ENCODE results near the gene GRB10. TPM values are rescaled to one million over a fixed set of nuclear protein-coding genes. Genes with fewer than 3 reads are reported as not detected.

GRB10 gene
- polyA plus RNA-seq, 3 donors = 1.3 to 3.1 (median 1.5) TPM

- no peak overlapping the region for H2AFZ ChIP-seq (ENCODE audit: insufficient read depth, low read depth, low read length, poor library complexity, severe bottlenecking)
- Mint-ChIP-seq H3K4me3 (no peak overlapping the region), H3K36me3 (no peaks in the 10 kb centered on the region), H3K9me3 (peaks cover 0 to 2% (median 0%) of the 10 kb centered on the region in 7 donors), H3K27me3 (ENCODE audit: low read depth in 3 of 3) (peaks cover 2 to 5% (median 5%) of the 10 kb centered on the region in 3 donors), H3K27ac (no peak overlapping the region), H3K4me1 (peaks cover 2% of the 10 kb centered on the region)
- no peaks in the 10 kb centered on the region for H3K27me3 ChIP-seq (ENCODE audit: control insufficient read depth in 2 of 2, insufficient read depth in 2 of 2, low read length in 2 of 2)
- no peak overlapping the region for H3K4me2 ChIP-seq (replicated peaks; ENCODE audit: extremely low read depth, low read length, poor library complexity, severe bottlenecking)
- H3K9me3 ChIP-seq (replicated peaks in 1 of 2; ENCODE audit: control insufficient read depth in 1 of 2, insufficient read depth in 1 of 2, low read length in 2 of 2) = no peaks in the 10 kb centered on the region
- H3K4me1 ChIP-seq (ENCODE audit: control insufficient read depth in 1 of 2, insufficient read depth in 2 of 2, low read length in 2 of 2) = no peaks in the 10 kb centered on the region
- no peak for DNase-seq
- H3K4me3 ChIP-seq (replicated peaks in 1 of 3; ENCODE audit: low read depth in 2 of 3, low read length in 3 of 3) = no peak overlapping the region
- H3K27ac ChIP-seq (ENCODE audit: low read depth in 1 of 2, low read length in 2 of 2) = no peak overlapping the region
- WGBS (ENCODE audit: insufficient coverage) = no CpG with 5 or more reads among the region's 6 CpGs
- no peaks in the 10 kb centered on the region for H3K79me2 ChIP-seq (ENCODE audit: insufficient read depth, low read length)
- no peaks in the 10 kb centered on the region for H3K36me3 ChIP-seq (replicated peaks in 1 of 2; ENCODE audit: control insufficient read depth in 1 of 2, insufficient read depth in 2 of 2, low read length in 2 of 2)
- H4K20me1 ChIP-seq (ENCODE audit: insufficient read depth, low read length) = no peaks in the 10 kb centered on the region
- intact Hi-C loops (cut with micrococcal nuclease) = no loop called here
- no peak for TF ChIP-seq CTCF (IDR thresholded peaks at IDR 0.05)
- H3K9ac ChIP-seq (ENCODE audit: insufficient read depth, low read length, poor library complexity, severe bottlenecking) = no peak overlapping the region
Observed at GRCh38 chr7:50544992-50545391, 237.7 kb downstream of the GRB10 start.

- Mint-ChIP-seq H3K4me1 (peaks cover 2% of the 10 kb centered on the region), H3K27me3 (ENCODE audit: low read depth in 3 of 3) (peaks cover 0 to 3% (median 2%) of the 10 kb centered on the region in 3 donors)
- no peak for DNase-seq
Observed at GRCh38 chr7:50543776-50544442, 238.8 kb downstream of the GRB10 start.

More at GRCh38 chr7:50543776-50544442, 238.8 kb downstream of the GRB10 start:
- 98% methylated on average over 4 of the region's 18 CpGs for WGBS (ENCODE audit: insufficient coverage)
- no peaks in the 10 kb centered on the region for H3K79me2 ChIP-seq (ENCODE audit: insufficient read depth, low read length)
- peak overlapping the region in 1 of 7 donors; percentile 27 for H3K27ac Mint-ChIP-seq
- no peaks in the 10 kb centered on the region for H3K27me3 ChIP-seq (ENCODE audit: control insufficient read depth in 2 of 2, insufficient read depth in 2 of 2, low read length in 2 of 2)
- H3K4me3 ChIP-seq (replicated peaks in 1 of 3; ENCODE audit: low read depth in 2 of 3, low read length in 3 of 3) = no peak overlapping the region
- H3K9me3 Mint-ChIP-seq = peaks cover 0 to 2% (median 0%) of the 10 kb centered on the region in 7 donors
- intact Hi-C loops (cut with micrococcal nuclease) = no loop called here
- no peaks in the 10 kb centered on the region for H3K36me3 ChIP-seq (replicated peaks in 1 of 2; ENCODE audit: control insufficient read depth in 1 of 2, insufficient read depth in 2 of 2, low read length in 2 of 2)
- no peak overlapping the region for H3K9ac ChIP-seq (ENCODE audit: insufficient read depth, low read length, poor library complexity, severe bottlenecking)
- H2AFZ ChIP-seq (ENCODE audit: insufficient read depth, low read depth, low read length, poor library complexity, severe bottlenecking) = no peak overlapping the region
- no peaks in the 10 kb centered on the region for H4K20me1 ChIP-seq (ENCODE audit: insufficient read depth, low read length)
- H3K4me1 ChIP-seq (ENCODE audit: control insufficient read depth in 1 of 2, insufficient read depth in 2 of 2, low read length in 2 of 2) = no peaks in the 10 kb centered on the region
- H3K9me3 ChIP-seq (replicated peaks in 1 of 2; ENCODE audit: control insufficient read depth in 1 of 2, insufficient read depth in 1 of 2, low read length in 2 of 2) = no peaks in the 10 kb centered on the region
- H3K27ac ChIP-seq (ENCODE audit: low read depth in 1 of 2, low read length in 2 of 2) = no peak overlapping the region
- no peaks in the 10 kb centered on the region for H3K36me3 Mint-ChIP-seq
- TF ChIP-seq CTCF (IDR thresholded peaks at IDR 0.05) = no peak
- no peak overlapping the region for H3K4me2 ChIP-seq (replicated peaks; ENCODE audit: extremely low read depth, low read length, poor library complexity, severe bottlenecking)
- no peak overlapping the region for H3K4me3 Mint-ChIP-seq

Measured in CD14-positive monocyte (primary cell).